Mesenchymal stem cell (in vitro differentiated cells and primary cell): Measurements from ENCODE around the gene SLC25A17.

Source experiments
- DNase-seq: peaks from one replicate; pipeline ENCODE4 v3.0.0-alpha.2; 2013
- H2AFZ ChIP-seq: one replicate; pipeline ENCODE4 v1.6.1; 2013; ENCODE audit warnings: low read depth, mild to moderate bottlenecking, control low read depth, inconsistent platforms, low read length, moderate library complexity
- H2AK5ac ChIP-seq: 2 replicates; pipeline ENCODE4 v1.6.1; 2013; ENCODE audit warnings: low read length, moderate library complexity, mild to moderate bottlenecking, inconsistent platforms; ENCODE audit not compliant: severe bottlenecking
- H2BK120ac ChIP-seq: one replicate; pipeline ENCODE4 v1.6.1; 2013; ENCODE audit warnings: low read depth, mild to moderate bottlenecking, inconsistent platforms, low read length, moderate library complexity
- H2BK12ac ChIP-seq, 2 experiments: one replicate each; pipeline ENCODE4 v1.6.1; 2013; ENCODE audit warnings: inconsistent platforms in 2 of 2, low read length in 2 of 2, mild to moderate bottlenecking in 2 of 2, moderate library complexity in 2 of 2, control low read depth in 1 of 2
- H2BK15ac ChIP-seq: one replicate; pipeline ENCODE4 v1.6.1; 2013; ENCODE audit warnings: mild to moderate bottlenecking, low read depth, inconsistent platforms; ENCODE audit not compliant: poor library complexity, severe bottlenecking
- H2BK5ac ChIP-seq: 2 replicates; pipeline ENCODE4 v1.6.1; 2013; ENCODE audit warnings: low read depth, mild to moderate bottlenecking, low read length, control low read depth, inconsistent platforms; ENCODE audit not compliant: poor library complexity, severe bottlenecking
- H3K14ac ChIP-seq, 2 experiments: one replicate each; pipeline ENCODE4 v1.6.1; 2013; ENCODE audit warnings: inconsistent platforms in 2 of 2, low read length in 2 of 2, control low read depth in 1 of 2, mild to moderate bottlenecking in 1 of 2, moderate library complexity in 1 of 2
- H3K18ac ChIP-seq, 2 experiments: one replicate each; pipeline ENCODE4 v1.6.1; 2013; ENCODE audit warnings: inconsistent platforms in 2 of 2, low read length in 2 of 2, control low read depth in 1 of 2, low read depth in 1 of 2, mild to moderate bottlenecking in 1 of 2
- H3K23ac ChIP-seq, 2 experiments: one replicate each; pipeline ENCODE4 v1.6.1; 2013; ENCODE audit warnings: inconsistent platforms in 2 of 2, low read length in 2 of 2, mild to moderate bottlenecking in 2 of 2, moderate library complexity in 2 of 2, control low read depth in 1 of 2
- H3K27ac ChIP-seq: 2 replicates; pipeline ENCODE4 v1.5.1; 2013; ENCODE audit warnings: mild to moderate bottlenecking, moderate library complexity, low read length, control low read depth, inconsistent platforms; ENCODE audit not compliant: poor library complexity, severe bottlenecking
- H3K27me3 ChIP-seq, 2 experiments: 2 replicates each; pipeline versions ENCODE4 v1.6.1 to v1.7.0; 2013; ENCODE audit warnings: low read length in 2 of 2, mild to moderate bottlenecking in 2 of 2, moderate library complexity in 2 of 2, control low read depth in 1 of 2, inconsistent platforms in 1 of 2; ENCODE audit not compliant: control insufficient read depth in 1 of 2, insufficient read depth in 1 of 2
- H3K36me3 ChIP-seq, 2 experiments: 2 replicates each; pipeline versions ENCODE4 v1.6.1 to v1.7.0; 2013; ENCODE audit warnings: low read length in 2 of 2, control low read depth in 1 of 2, inconsistent platforms in 1 of 2, low read depth in 1 of 2, mild to moderate bottlenecking in 1 of 2; ENCODE audit not compliant: insufficient read depth in 2 of 2, control insufficient read depth in 1 of 2
- H3K4ac ChIP-seq, 2 experiments: one replicate each; pipeline ENCODE4 v1.6.1; 2013; ENCODE audit warnings: inconsistent platforms in 2 of 2, low read length in 2 of 2, mild to moderate bottlenecking in 2 of 2, moderate library complexity in 2 of 2, control low read depth in 1 of 2, low read depth in 1 of 2
- H3K4me1 ChIP-seq: 2 replicates; pipeline ENCODE4 v1.6.1; 2013; ENCODE audit warnings: low read depth, low read length, control low read depth; ENCODE audit not compliant: control insufficient read depth, insufficient read depth
- H3K4me2 ChIP-seq: 2 replicates; pipeline ENCODE4 v1.6.1; 2013; ENCODE audit warnings: low read length, mild to moderate bottlenecking, inconsistent platforms; ENCODE audit not compliant: poor library complexity, severe bottlenecking
- H3K4me3 ChIP-seq, 2 experiments: 2 replicates each; pipeline versions ENCODE4 v1.5.1 to v1.7.0; 2013; ENCODE audit warnings: low read length in 2 of 2, mild to moderate bottlenecking in 2 of 2, control low read depth in 1 of 2, low read depth in 1 of 2; ENCODE audit not compliant: insufficient read depth in 1 of 2
- H3K79me1 ChIP-seq: replicated peaks from 2 replicates; pipeline ENCODE4 v1.6.1; 2013; ENCODE audit warnings: mild to moderate bottlenecking, control low read depth, low read length, inconsistent platforms; ENCODE audit not compliant: poor library complexity, severe bottlenecking
- H3K9ac ChIP-seq: 2 replicates; pipeline ENCODE4 v1.7.0; 2013; ENCODE audit warnings: mild to moderate bottlenecking, low read length, moderate library complexity
- H3K9me3 ChIP-seq: 2 replicates; pipeline ENCODE4 v1.7.0; 2013; ENCODE audit warnings: mild to moderate bottlenecking, low read length; ENCODE audit not compliant: control insufficient read depth
- H4K8ac ChIP-seq: one replicate; pipeline ENCODE4 v1.6.1; 2013; ENCODE audit warnings: inconsistent platforms, mild to moderate bottlenecking, low read length, moderate library complexity
- H4K91ac ChIP-seq: one replicate; pipeline ENCODE4 v1.6.1; 2013; ENCODE audit warnings: mild to moderate bottlenecking, low read length, inconsistent platforms
- WGBS: methylation state at CpG from one replicate; pipeline ENCODE4 v1.1.7; 2013; ENCODE audit warnings: mixed read lengths; 5-methylcytosine and 5-hydroxymethylcytosine counted together

Gene SLC25A17

GRCh38 chr22:40808018-40808841, 10.9 kb downstream of the SLC25A17 start:
- no peak overlapping the region for H2BK5ac ChIP-seq
- H3K79me1 ChIP-seq: peaks cover 29% of the 10 kb centered on the region
- no peak overlapping the region for H3K4ac ChIP-seq
- H4K8ac ChIP-seq: no peak overlapping the region
- H3K36me3 ChIP-seq: peaks cover 0 to 9% of the 10 kb centered on the region in 2 experiments
- H2BK120ac ChIP-seq: no peak overlapping the region
- no peak overlapping the region for H3K4me3 ChIP-seq
- H3K9ac ChIP-seq: peak overlapping the region; percentile 17
- no peak overlapping the region for H2BK12ac ChIP-seq
- no peaks in the 10 kb centered on the region for H3K9me3 ChIP-seq
- peaks cover 4% of the 10 kb centered on the region for H3K4me1 ChIP-seq
- no peak overlapping the region for H3K4me2 ChIP-seq
- H2AK5ac ChIP-seq: peak overlapping the region; percentile 73
- no peak overlapping the region for H3K18ac ChIP-seq
- H4K91ac ChIP-seq: no peak overlapping the region
- H3K27ac ChIP-seq: no peak overlapping the region
- 94% methylated on average over 3 of the region's 6 CpGs for WGBS
- H2BK15ac ChIP-seq: no peak overlapping the region
- no peak for DNase-seq
- H3K23ac ChIP-seq: no peak overlapping the region
- H3K27me3 ChIP-seq: no peaks in the 10 kb centered on the region
- no peak overlapping the region for H3K14ac ChIP-seq
- H2AFZ ChIP-seq: no peak overlapping the region

DNA sequence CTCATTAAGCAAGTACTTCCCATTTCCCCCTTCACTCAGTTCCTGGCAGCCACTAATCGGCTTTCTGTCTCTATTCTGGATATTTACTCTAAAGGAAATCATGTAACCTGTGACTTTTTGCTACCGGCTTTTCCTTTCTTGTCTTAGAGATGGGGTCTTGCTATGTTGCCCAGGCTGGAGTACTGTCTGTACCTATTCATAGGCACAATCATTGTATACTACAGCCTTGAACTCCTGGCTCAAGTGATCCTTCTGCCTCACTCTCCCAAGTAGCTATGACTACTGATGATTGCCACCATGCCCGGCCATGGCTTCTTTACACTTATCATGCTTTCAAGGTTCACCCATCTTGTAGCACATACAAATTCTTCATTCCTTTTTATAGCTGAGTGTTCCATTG, 12.4 kb downstream of the SLC25A17 start:
- 82% methylated on average over 3 of the region's 3 CpGs for WGBS
- Histone ChIP-seq H3K9me3 (no peaks in the 10 kb centered on the region), H3K4me2 (no peak overlapping the region), H4K91ac (no peak overlapping the region), H3K4me3 (no peak overlapping the region), H3K23ac (no peak overlapping the region), H2AFZ (no peak overlapping the region), H3K36me3 (peaks cover 2 to 7% of the 10 kb centered on the region in 2 experiments), H4K8ac (no peak overlapping the region), H2BK120ac (no peak overlapping the region), H3K79me1 (peaks cover 32% of the 10 kb centered on the region), H3K18ac (no peak overlapping the region), H3K27me3 (no peaks in the 10 kb centered on the region), H3K27ac (no peak overlapping the region), H3K14ac (no peak overlapping the region), H2BK5ac (no peak overlapping the region), H2BK12ac (no peak overlapping the region), H3K4me1 (peaks cover 4% of the 10 kb centered on the region), H2AK5ac (no peak overlapping the region), H2BK15ac (no peak overlapping the region), H3K4ac (no peak overlapping the region), H3K9ac (no peak overlapping the region)
- DNase-seq: no peak

GRCh38 chr22:40805699-40806203, 13.4 kb downstream of the SLC25A17 start:
- DNase-seq: no peak
- Histone ChIP-seq H3K14ac (no peak overlapping the region), H2BK15ac (no peak overlapping the region), H3K18ac (no peak overlapping the region), H3K4me1 (peaks cover 4% of the 10 kb centered on the region), H2BK120ac (no peak overlapping the region), H3K79me1 (peaks cover 24% of the 10 kb centered on the region), H3K23ac (no peak overlapping the region), H3K27ac (no peak overlapping the region), H2BK5ac (no peak overlapping the region), H4K91ac (no peak overlapping the region), H3K9me3 (no peaks in the 10 kb centered on the region), H3K4ac (no peak overlapping the region), H4K8ac (no peak overlapping the region), H2BK12ac (no peak overlapping the region), H3K36me3 (peaks cover 2 to 7% of the 10 kb centered on the region in 2 experiments), H3K27me3 (no peaks in the 10 kb centered on the region), H2AFZ (no peak overlapping the region), H3K4me3 (no peak overlapping the region), H3K9ac (no peak overlapping the region), H2AK5ac (no peak overlapping the region), H3K4me2 (no peak overlapping the region)
- WGBS: 87% methylated on average over 3 of the region's 3 CpGs

GRCh38 chr22:40805239-40805638, 13.9 kb downstream of the SLC25A17 start:
- Histone ChIP-seq H3K23ac (no peak overlapping the region), H3K27me3 (no peaks in the 10 kb centered on the region), H3K4ac (no peak overlapping the region), H3K9me3 (no peaks in the 10 kb centered on the region), H3K9ac (no peak overlapping the region), H3K18ac (no peak overlapping the region), H2BK12ac (no peak overlapping the region), H3K4me3 (no peak overlapping the region), H3K36me3 (peaks cover 2 to 7% of the 10 kb centered on the region in 2 experiments), H3K27ac (no peak overlapping the region), H2BK15ac (no peak overlapping the region), H2BK120ac (no peak overlapping the region), H3K14ac (no peak overlapping the region), H2BK5ac (no peak overlapping the region), H4K91ac (no peak overlapping the region), H2AK5ac (no peak overlapping the region), H4K8ac (no peak overlapping the region), H2AFZ (no peak overlapping the region), H3K79me1 (peaks cover 26% of the 10 kb centered on the region), H3K4me2 (no peak overlapping the region), H3K4me1 (peaks cover 4% of the 10 kb centered on the region)
- DNase-seq: no peak
- WGBS: 97% methylated on average over 4 of the region's 4 CpGs
